Activated CD8-positive, alpha-beta memory T cell treated with anti-CD3 and anti-CD28 coated beads, Interleukin-2, amount 50 U/mL, for 24 hours (primary cell): ENCODE results near the gene GFAP.

Source experiments
- DNase-seq: peaks from one replicate; pipeline ENCODE4 v3.0.0-alpha.2; 2020; ENCODE audit errors: extremely low read depth

GFAP gene

GRCh38 chr17:44862278-44862914 is 52.9 kb downstream of the GFAP start:
- DNase-seq: no peak

- DNase-seq: no peak
Observed at GRCh38 chr17:44859701-44860100, 55.6 kb downstream of the GFAP start.

- no peak for DNase-seq
Observed at GRCh38 chr17:44854192-44854591, 61.1 kb downstream of the GFAP start.
